Activated CD4-positive, alpha-beta T cell treated with anti-CD3 and anti-CD28 coated beads, Interleukin-2, Interleukin-4, amounts not matched to agents 100 ng/mL and 50 ng/mL, durations not matched to agents 16 hours and 8 hours (primary cell): ENCODE data around the gene RBM43.
"Not testable (repeated sequence)": the region's sequence is repeated elsewhere in the genome, so short reads cannot be mapped to it uniquely, and the experiment has no call there.

Experiments used
- DNase-seq: peaks from one replicate; pipeline ENCODE4 v3.0.0-alpha.2; 2020; ENCODE audit warnings: low spot score

Gene RBM43

GRCh38 chr2:151268085-151268484 lies 6.4 kb upstream of the RBM43 start:
- no peak for DNase-seq

- DNase-seq = no peak
Observed at GRCh38 chr2:151267537-151267936, 5.9 kb upstream of the RBM43 start.

GRCh38 chr2:151265991-151266390 lies 4.3 kb upstream of the RBM43 start:
- DNase-seq = no peak

- no peak for DNase-seq
Observed at GRCh38 chr2:151264157-151264825, 2.6 kb upstream of the RBM43 start.

- no peak for DNase-seq
Observed at GRCh38 chr2:151262629-151263028, 966 bp upstream of the RBM43 start.

- peak; percentile 3 for DNase-seq
Observed at GRCh38 chr2:151261977-151262291, 271 bp upstream of the RBM43 start.

- no peak for DNase-seq
Observed at GRCh38 chr2:151260573-151261230, 961 bp downstream of the RBM43 start.

- DNase-seq = no peak
Observed at GRCh38 chr2:151258121-151258520, 3.5 kb downstream of the RBM43 start.

GRCh38 chr2:151252646-151253045 lies 9.0 kb downstream of the RBM43 start:
- no peak for DNase-seq

- no peak for DNase-seq
Observed at GRCh38 chr2:151251012-151251411, 10.7 kb downstream of the RBM43 start.

- DNase-seq = no peak
Observed at GRCh38 chr2:151247432-151247831, 14.2 kb downstream of the RBM43 start.

- no peak for DNase-seq
Observed at GRCh38 chr2:151246152-151246551, 15.5 kb downstream of the RBM43 start.

GRCh38 chr2:151243468-151243867 lies 18.2 kb downstream of the RBM43 start:
- DNase-seq = no peak

- no peak for DNase-seq
Observed at GRCh38 chr2:151241224-151241623, 20.4 kb downstream of the RBM43 start.

- no peak for DNase-seq
Observed at GRCh38 chr2:151240433-151240832, 21.2 kb downstream of the RBM43 start.

GRCh38 chr2:151239624-151240023 lies 22.0 kb downstream of the RBM43 start:
- no peak for DNase-seq

- peak; percentile 45 for DNase-seq
Observed at GRCh38 chr2:151238527-151239487, 22.9 kb downstream of the RBM43 start.

GRCh38 chr2:151237422-151238025 lies 24.1 kb downstream of the RBM43 start:
- no peak for DNase-seq

- DNase-seq = not testable (repeated sequence)
Observed at GRCh38 chr2:151233760-151234159, 27.9 kb downstream of the RBM43 start.

GRCh38 chr2:151233288-151233687 lies 28.4 kb downstream of the RBM43 start:
- DNase-seq = not testable (repeated sequence)

- no peak for DNase-seq
Observed at GRCh38 chr2:151230627-151231140, 31.0 kb downstream of the RBM43 start.

GRCh38 chr2:151228847-151229512 lies 32.7 kb downstream of the RBM43 start:
- no peak for DNase-seq
